SK-N-MC (cell line): ENCODE measurements around the gene HTRA1.

Experiments used
- EZH2 ChIP-seq: fragments of 200-600 bp; sonication (generic); IDR thresholded peaks from one replicate; pipeline ENCODE4 v1.6.1; 2017; ENCODE audit warnings: antibody characterized with exemption
- FOXP2 ChIP-seq: optimal IDR thresholded peaks from 2 replicates; pipeline ENCODE3; 2011; ENCODE audit warnings: mild to moderate bottlenecking, moderate library complexity; ENCODE audit not compliant: insufficient read depth; ENCODE audit errors: extremely low read length, control extremely low read depth
- POLR2AphosphoS5 ChIP-seq: IDR thresholded peaks from 2 replicates; pipeline ENCODE4 v1.6.1; 2012; ENCODE audit warnings: mild to moderate bottlenecking, low read depth, low read length, borderline replicate concordance

DNA sequence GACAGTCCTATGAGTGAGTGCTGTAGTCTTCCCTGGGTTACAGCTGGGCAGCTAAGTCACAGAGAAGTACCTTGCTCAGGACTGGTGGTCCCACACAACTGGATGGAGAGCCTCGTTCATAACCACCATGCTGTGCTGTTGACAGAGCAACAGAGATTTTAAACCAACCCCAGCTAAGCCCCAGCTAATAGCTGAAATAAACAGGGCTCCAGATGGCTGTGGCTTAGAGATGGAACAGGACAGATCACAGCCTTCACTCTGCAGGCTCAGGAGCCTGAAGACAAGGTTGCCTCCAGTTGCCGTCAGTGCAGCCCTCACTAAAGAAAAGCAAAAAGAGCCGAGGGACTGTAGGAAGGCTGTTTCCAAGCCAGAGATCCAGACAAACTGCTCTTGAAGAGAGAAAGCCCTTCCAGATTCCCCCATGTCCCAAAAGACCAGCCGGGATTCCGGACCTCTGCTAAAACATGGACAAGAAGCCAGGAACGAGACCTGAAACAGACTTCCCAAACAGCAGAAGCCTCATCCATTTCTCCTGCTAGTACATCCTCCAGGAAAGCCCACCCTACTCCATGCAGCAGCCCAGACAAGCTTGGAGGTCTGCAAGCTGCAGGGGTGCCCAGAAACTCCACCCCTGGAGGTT, 4.2 kb downstream of the HTRA1 start:
- no peak for TF ChIP-seq EZH2
- TF ChIP-seq POLR2AphosphoS5: no peak
- no peak for TF ChIP-seq FOXP2
